Type B pancreatic cell (in vitro differentiated cells): ENCODE measurements around the gene COL20A1. TPM values are rescaled to one million over a fixed set of nuclear protein-coding genes. Genes with fewer than 3 reads are reported as not detected.

ENCODE experiments used
- DNase-seq: peaks from one replicate; pipeline ENCODE4 v3.0.0; 2021; ENCODE audit warnings: mixed read lengths; ENCODE audit not compliant: unreplicated experiment; ENCODE audit errors: extremely low spot score
- H3K27ac Mint-ChIP-seq: 2 replicates; pipeline ENCODE4 v1.8.0; 2021; ENCODE audit warnings: mild to moderate bottlenecking, mixed read lengths
- H3K27me3 Mint-ChIP-seq: 2 replicates; pipeline ENCODE4 v1.8.0; 2021; ENCODE audit warnings: mixed read lengths
- H3K36me3 Mint-ChIP-seq: 2 replicates; pipeline ENCODE4 v1.8.0; 2021; ENCODE audit warnings: mixed read lengths
- H3K4me1 Mint-ChIP-seq: one replicate; pipeline ENCODE4 v1.8.0; 2021; ENCODE audit warnings: mixed read lengths; ENCODE audit not compliant: unreplicated experiment
- H3K4me3 Mint-ChIP-seq: 2 replicates; pipeline ENCODE4 v1.8.0; 2021; ENCODE audit warnings: mild to moderate bottlenecking, mixed read lengths
- H3K9me3 Mint-ChIP-seq: 2 replicates; pipeline ENCODE4 v1.8.0; 2021; ENCODE audit warnings: mixed read lengths
- total RNA-seq: library from RNA; stranded (reverse); gene quantifications from 2 replicates; pipeline ENCODE4 v1.2.1, GENCODE V29; 2021; ENCODE audit warnings: low replicate concordance
- TF ChIP-seq, protein P1 (sequence below): fragments of 200-600 bp; sonication (generic); conservative IDR thresholded peaks from 2 replicates; pipeline ENCODE4 v1.5.0; 2021; ENCODE audit warnings: antibody characterized with exemption, mild to moderate bottlenecking

Gene COL20A1
- total RNA-seq, 1 donor from 2014 or later = 0.36 TPM

GRCh38 chr20:63350597-63351325, 57.8 kb downstream of the COL20A1 start:
- no peak for DNase-seq
- H3K9me3 Mint-ChIP-seq = no peaks in the 10 kb centered on the region
- TF ChIP-seq, protein P1, sequence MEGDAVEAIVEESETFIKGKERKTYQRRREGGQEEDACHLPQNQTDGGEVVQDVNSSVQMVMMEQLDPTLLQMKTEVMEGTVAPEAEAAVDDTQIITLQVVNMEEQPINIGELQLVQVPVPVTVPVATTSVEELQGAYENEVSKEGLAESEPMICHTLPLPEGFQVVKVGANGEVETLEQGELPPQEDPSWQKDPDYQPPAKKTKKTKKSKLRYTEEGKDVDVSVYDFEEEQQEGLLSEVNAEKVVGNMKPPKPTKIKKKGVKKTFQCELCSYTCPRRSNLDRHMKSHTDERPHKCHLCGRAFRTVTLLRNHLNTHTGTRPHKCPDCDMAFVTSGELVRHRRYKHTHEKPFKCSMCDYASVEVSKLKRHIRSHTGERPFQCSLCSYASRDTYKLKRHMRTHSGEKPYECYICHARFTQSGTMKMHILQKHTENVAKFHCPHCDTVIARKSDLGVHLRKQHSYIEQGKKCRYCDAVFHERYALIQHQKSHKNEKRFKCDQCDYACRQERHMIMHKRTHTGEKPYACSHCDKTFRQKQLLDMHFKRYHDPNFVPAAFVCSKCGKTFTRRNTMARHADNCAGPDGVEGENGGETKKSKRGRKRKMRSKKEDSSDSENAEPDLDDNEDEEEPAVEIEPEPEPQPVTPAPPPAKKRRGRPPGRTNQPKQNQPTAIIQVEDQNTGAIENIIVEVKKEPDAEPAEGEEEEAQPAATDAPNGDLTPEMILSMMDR = no peak
- H3K4me1 Mint-ChIP-seq = peaks cover 8% of the 10 kb centered on the region
- no peak overlapping the region for H3K4me3 Mint-ChIP-seq
- H3K27ac Mint-ChIP-seq = no peak overlapping the region
- no peaks in the 10 kb centered on the region for H3K36me3 Mint-ChIP-seq
- no peaks in the 10 kb centered on the region for H3K27me3 Mint-ChIP-seq

DNA sequence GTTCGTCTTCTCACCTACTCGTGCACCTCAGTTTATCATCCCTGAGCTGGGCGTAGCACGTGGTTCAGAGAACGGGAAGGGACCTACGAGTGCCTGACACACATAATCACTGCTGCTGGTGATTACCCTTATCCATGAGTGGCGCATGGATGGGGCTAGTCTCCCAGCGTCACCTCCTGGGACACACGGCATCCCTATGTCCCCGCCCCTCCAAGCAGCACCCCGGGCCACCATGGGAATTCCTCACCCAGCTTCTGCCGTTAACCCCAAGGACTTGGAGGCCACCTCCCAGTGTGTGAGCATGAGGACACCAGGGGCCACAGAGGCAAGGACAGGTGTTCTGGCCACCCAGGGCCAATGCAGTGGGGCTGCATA, 58.3 kb downstream of the COL20A1 start:
- H3K27ac Mint-ChIP-seq = no peak overlapping the region
- no peak overlapping the region for H3K4me3 Mint-ChIP-seq
- no peaks in the 10 kb centered on the region for H3K27me3 Mint-ChIP-seq
- TF ChIP-seq, protein P1 = no peak
- no peaks in the 10 kb centered on the region for H3K9me3 Mint-ChIP-seq
- no peaks in the 10 kb centered on the region for H3K36me3 Mint-ChIP-seq
- no peak for DNase-seq
- H3K4me1 Mint-ChIP-seq = peaks cover 8% of the 10 kb centered on the region

DNA sequence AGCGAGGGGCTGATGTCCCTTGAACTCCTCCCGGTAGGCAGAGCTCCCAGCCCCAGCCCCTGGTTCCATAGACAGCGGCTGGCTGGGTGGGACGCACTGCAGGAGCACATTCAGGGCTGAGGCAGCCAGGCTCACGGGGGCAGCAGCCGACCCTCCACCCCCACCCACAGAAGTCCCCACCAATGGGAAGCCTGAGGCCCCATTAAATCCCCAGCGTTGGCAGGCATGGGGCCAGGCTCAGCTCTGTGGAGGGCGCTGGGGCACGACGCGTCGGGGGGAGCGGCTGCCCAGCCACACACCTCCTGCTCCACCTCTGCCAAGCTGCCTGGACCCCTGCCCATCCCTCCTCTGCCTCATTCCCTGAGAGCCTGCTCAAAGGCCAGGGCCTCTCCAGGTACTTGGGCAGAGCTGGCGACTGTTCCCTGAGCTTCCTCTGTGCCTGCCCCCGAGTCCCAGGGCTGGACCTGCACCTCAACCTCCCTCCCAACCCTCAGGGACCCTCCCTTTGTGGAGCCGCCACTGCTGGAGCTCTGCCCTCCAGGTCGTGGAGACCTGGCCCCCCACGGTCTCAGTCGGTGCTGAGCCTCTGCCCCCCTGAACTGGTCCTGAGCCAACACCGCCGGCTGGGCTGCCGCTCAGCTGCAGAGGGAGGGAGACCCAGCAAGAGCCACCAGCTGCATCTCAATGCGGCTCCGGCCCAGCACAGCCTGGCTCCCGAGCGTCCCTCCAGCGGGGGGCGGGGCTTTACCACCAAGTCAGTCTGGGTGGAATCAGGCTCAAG, 59.0 kb downstream of the COL20A1 start:
- TF ChIP-seq, protein P1 = no peak
- Mint-ChIP-seq H3K9me3 (no peaks in the 10 kb centered on the region), H3K4me1 (peaks cover 8% of the 10 kb centered on the region), H3K4me3 (no peak overlapping the region), H3K27me3 (no peaks in the 10 kb centered on the region), H3K27ac (no peak overlapping the region), H3K36me3 (no peaks in the 10 kb centered on the region)
- DNase-seq = no peak

- Mint-ChIP-seq H3K36me3 (no peaks in the 10 kb centered on the region), H3K27ac (no peak overlapping the region), H3K4me1 (peaks cover 8% of the 10 kb centered on the region), H3K9me3 (no peaks in the 10 kb centered on the region), H3K4me3 (no peak overlapping the region), H3K27me3 (no peaks in the 10 kb centered on the region)
- TF ChIP-seq, protein P1 = no peak
- no peak for DNase-seq
Measured at GRCh38 chr20:63352811-63353221, 59.8 kb downstream of the COL20A1 start.

- TF ChIP-seq, protein P1 = no peak
- no peak overlapping the region for H3K4me3 Mint-ChIP-seq
- H3K27me3 Mint-ChIP-seq = peaks cover 6% of the 10 kb centered on the region
- peaks cover 8% of the 10 kb centered on the region for H3K4me1 Mint-ChIP-seq
- no peak for DNase-seq
- H3K9me3 Mint-ChIP-seq = no peaks in the 10 kb centered on the region
- no peaks in the 10 kb centered on the region for H3K36me3 Mint-ChIP-seq
- H3K27ac Mint-ChIP-seq = no peak overlapping the region
Measured at GRCh38 chr20:63354636-63355350, 61.8 kb downstream of the COL20A1 start.
